Uterus (tissue), 4 donors: ENCODE data around the gene ABAT. TPM values are rescaled to one million over a fixed set of nuclear protein-coding genes. Genes with fewer than 3 reads are reported as not detected.

Experiments used
- DNase-seq, 2 donors: peaks; one replicate each; pipeline ENCODE4 v3.0.0-alpha.2; 2019 to 2020
- H3K27ac ChIP-seq, 2 donors: fragments of 200-600 bp; sonication (generic); 1 replicate in 1 of 2; 2 replicates in 1 of 2; pipeline ENCODE4 v1.5.1; 2016 to 2018
- H3K27me3 ChIP-seq, 2 donors: fragments of 200-600 bp; sonication (generic); one replicate each; pipeline ENCODE4 v1.5.1; 2018 to 2019; ENCODE audit warnings: control low read depth in 1 of 2
- H3K36me3 ChIP-seq, 2 donors: fragments of 200-600 bp; sonication (generic); one replicate each; pipeline ENCODE4 v1.5.1; 2019; ENCODE audit warnings: control low read depth in 1 of 2
- H3K4me1 ChIP-seq, 2 donors: fragments of 200-600 bp; sonication (generic); one replicate each; pipeline ENCODE4 v1.5.1; 2018 to 2019; ENCODE audit warnings: control low read depth in 1 of 2
- H3K4me3 ChIP-seq, 2 donors: fragments of 200-600 bp; sonication (generic); 1 replicate in 1 of 2; 2 replicates in 1 of 2; pipeline ENCODE4 v1.5.1; 2018 to 2019; ENCODE audit warnings: mild to moderate bottlenecking in 1 of 2
- H3K9me3 ChIP-seq, 2 donors: fragments of 200-600 bp; sonication (generic); one replicate each; pipeline ENCODE4 v1.5.1; 2019; ENCODE audit warnings: control low read depth in 1 of 2
- POLR2A ChIP-seq, 2 donors: fragments of 450-650 bp; IDR thresholded peaks; one replicate each; pipeline ENCODE4 v1.6.1; 2016; ENCODE audit warnings: antibody characterized with exemption in 2 of 2, mild to moderate bottlenecking in 1 of 2, moderate library complexity in 1 of 2
- intact Hi-C: fragments of 100-400 bp; cut with DNase I; formaldehyde crosslinking; loops from one replicate; pipeline ENCODE4 v1.15.1; 2023; ENCODE audit warnings: low total_unique reads
- total RNA-seq, 4 donors: library from RNA; depleted of rRNA in 3 of 4; stranded (reverse); fragments of >200 nt in 3 of 4; gene quantifications; one replicate each; pipeline versions ENCODE4 v1.1.0 to v1.2.4, GENCODE V29; 2014 to 2023
- TF ChIP-seq, protein P1 (sequence below), 4 experiments: fragments of 200-600 bp in 2 of 4; fragments of 450-650 bp in 2 of 4; sonication (generic) in 2 of 4; IDR thresholded peaks; one replicate each; pipeline ENCODE4 v1.5.1; 2016 to 2019; ENCODE audit warnings: antibody characterized with exemption in 4 of 4, mild to moderate bottlenecking in 2 of 4, moderate library complexity in 1 of 4
- donor health status: DM: yes; HTN: yes; CAD: no.

ABAT gene
- total RNA-seq, 4 donors from 2014 or later, result 1.0 to 11.0 (median 6.7) TPM

DNA sequence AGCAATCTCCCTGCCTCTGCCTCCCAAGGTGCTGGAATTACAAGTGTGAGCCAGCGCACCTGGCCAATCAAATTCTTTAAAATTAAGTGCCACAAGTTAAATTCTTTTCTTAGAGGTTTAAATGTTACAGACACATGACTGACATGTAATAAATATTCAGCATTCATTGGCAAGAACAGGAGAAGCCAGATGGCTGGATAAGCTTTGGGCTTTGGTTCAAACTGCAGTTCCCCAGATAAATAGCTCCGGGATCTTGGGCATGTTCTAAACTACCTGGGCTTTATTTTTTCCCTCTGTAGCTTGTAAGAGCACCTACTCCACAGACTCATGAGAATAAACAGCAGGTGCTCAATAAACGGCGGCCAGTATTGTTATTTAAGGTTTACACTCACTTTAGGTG is 34.1 kb downstream of the ABAT start:
- H3K27me3 ChIP-seq, result no peaks in the 10 kb centered on the region
- DNase-seq, result no peak
- no peak overlapping the region for H3K27ac ChIP-seq
- no peaks in the 10 kb centered on the region for H3K9me3 ChIP-seq
- intact Hi-C loops, result no loop called here
- no peaks in the 10 kb centered on the region for H3K36me3 ChIP-seq
- TF ChIP-seq, protein P1, sequence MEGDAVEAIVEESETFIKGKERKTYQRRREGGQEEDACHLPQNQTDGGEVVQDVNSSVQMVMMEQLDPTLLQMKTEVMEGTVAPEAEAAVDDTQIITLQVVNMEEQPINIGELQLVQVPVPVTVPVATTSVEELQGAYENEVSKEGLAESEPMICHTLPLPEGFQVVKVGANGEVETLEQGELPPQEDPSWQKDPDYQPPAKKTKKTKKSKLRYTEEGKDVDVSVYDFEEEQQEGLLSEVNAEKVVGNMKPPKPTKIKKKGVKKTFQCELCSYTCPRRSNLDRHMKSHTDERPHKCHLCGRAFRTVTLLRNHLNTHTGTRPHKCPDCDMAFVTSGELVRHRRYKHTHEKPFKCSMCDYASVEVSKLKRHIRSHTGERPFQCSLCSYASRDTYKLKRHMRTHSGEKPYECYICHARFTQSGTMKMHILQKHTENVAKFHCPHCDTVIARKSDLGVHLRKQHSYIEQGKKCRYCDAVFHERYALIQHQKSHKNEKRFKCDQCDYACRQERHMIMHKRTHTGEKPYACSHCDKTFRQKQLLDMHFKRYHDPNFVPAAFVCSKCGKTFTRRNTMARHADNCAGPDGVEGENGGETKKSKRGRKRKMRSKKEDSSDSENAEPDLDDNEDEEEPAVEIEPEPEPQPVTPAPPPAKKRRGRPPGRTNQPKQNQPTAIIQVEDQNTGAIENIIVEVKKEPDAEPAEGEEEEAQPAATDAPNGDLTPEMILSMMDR (IDR thresholded peaks at IDR 0.05), result no peak
- TF ChIP-seq POLR2A (IDR thresholded peaks at IDR 0.05), result no peak
- H3K4me3 ChIP-seq, result no peak overlapping the region
- no peaks in the 10 kb centered on the region for H3K4me1 ChIP-seq

DNA sequence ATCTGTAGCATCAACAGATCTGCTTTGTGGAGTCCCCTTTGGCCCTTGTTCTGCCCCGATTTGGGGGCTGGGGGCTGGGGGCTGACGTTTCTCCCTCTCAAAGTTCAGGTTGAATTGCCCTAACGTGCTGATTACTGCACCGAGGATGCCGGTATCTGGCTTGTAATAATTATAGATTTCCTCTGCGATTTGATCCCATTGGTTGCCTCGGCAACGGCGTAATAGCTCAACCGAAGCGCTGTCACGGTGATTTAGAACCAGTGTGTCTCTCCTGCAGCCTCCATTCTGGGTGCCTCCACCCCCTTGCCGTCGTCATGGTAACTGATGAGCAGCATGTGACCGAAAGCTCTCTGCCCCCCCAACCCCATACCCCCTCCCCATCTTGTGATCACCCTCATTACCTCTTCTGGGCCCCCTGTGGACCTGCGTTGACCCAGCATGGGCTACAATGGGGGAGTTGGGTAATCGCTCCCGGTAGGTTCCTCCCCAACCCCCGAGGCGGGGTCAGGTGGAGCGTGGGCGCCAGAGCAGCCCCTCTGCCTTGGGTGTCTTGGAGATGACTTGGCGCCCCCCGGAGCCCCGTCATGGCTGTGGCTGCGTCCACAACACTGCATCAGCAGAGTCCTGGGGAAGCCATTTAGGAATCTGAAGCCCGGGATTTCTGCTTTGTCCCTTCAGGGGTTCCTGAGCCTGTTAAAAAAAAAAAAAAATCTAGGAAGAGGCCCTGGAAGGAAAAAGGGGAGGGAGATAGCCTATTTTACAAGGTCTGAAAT is 38.4 kb downstream of the ABAT start:
- Histone ChIP-seq H3K4me3 (no peak overlapping the region), H3K36me3 (no peaks in the 10 kb centered on the region), H3K9me3 (no peaks in the 10 kb centered on the region), H3K27me3 (no peaks in the 10 kb centered on the region), H3K4me1 (no peaks in the 10 kb centered on the region), H3K27ac (no peak overlapping the region)
- intact Hi-C loops, result no loop called here
- TF ChIP-seq, protein P1 (IDR thresholded peaks at IDR 0.05), result no peak
- TF ChIP-seq POLR2A (IDR thresholded peaks at IDR 0.05), result no peak
- no peak for DNase-seq

GRCh38 chr16:8713635-8714172 is 39.3 kb downstream of the ABAT start:
- intact Hi-C loops, result no loop called here
- Histone ChIP-seq H3K4me1 (no peaks in the 10 kb centered on the region), H3K27me3 (no peaks in the 10 kb centered on the region), H3K9me3 (no peaks in the 10 kb centered on the region), H3K36me3 (no peaks in the 10 kb centered on the region), H3K27ac (no peak overlapping the region), H3K4me3 (no peak overlapping the region)
- DNase-seq, result no peak
- TF ChIP-seq, protein P1 (IDR thresholded peaks at IDR 0.05), result no peak
- no peak for TF ChIP-seq POLR2A (IDR thresholded peaks at IDR 0.05)

DNA sequence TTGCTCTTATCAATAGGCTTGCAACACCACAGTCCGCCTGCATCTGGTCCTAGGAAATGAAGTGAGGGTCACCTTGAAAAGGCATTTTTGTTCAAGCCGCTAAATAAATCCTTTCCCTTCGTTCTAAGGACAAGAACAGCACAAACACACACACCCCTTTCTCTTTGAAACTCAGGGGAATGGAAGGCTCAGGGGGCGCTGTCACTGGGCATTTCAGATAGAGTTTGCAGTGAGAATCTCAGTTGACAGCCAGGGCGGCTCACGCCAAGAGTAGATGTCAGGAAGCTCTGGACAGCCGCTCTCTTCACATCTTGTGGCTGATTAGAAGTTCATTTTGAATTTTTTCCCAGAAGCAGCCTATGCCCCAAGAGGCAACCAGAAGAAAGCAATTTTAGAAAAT is 39.8 kb downstream of the ABAT start:
- H3K27me3 ChIP-seq, result no peaks in the 10 kb centered on the region
- H3K36me3 ChIP-seq, result no peaks in the 10 kb centered on the region
- H3K9me3 ChIP-seq, result no peaks in the 10 kb centered on the region
- no peak overlapping the region for H3K4me3 ChIP-seq
- intact Hi-C loops, result no loop called here
- TF ChIP-seq, protein P1 (IDR thresholded peaks at IDR 0.05), result no peak
- no peak for TF ChIP-seq POLR2A (IDR thresholded peaks at IDR 0.05)
- H3K27ac ChIP-seq, result no peak overlapping the region
- H3K4me1 ChIP-seq, result no peaks in the 10 kb centered on the region
- DNase-seq, result no peak

- H3K4me1 ChIP-seq, result no peaks in the 10 kb centered on the region
- intact Hi-C loops, result no loop called here
- no peak overlapping the region for H3K27ac ChIP-seq
- DNase-seq, result no peak
- H3K9me3 ChIP-seq, result no peaks in the 10 kb centered on the region
- no peaks in the 10 kb centered on the region for H3K27me3 ChIP-seq
- H3K36me3 ChIP-seq, result no peaks in the 10 kb centered on the region
- H3K4me3 ChIP-seq, result no peak overlapping the region
- no peak for TF ChIP-seq POLR2A (IDR thresholded peaks at IDR 0.05)
Observed at GRCh38 chr16:8714807-8715206, 40.4 kb downstream of the ABAT start.
